GM12878 (cell line): Measurements from ENCODE around the gene ARL5C.

Experiments
- E2F4 ChIP-seq: IDR thresholded peaks from 2 replicates; pipeline ENCODE4 v1.6.1; 2012; ENCODE audit warnings: low read depth, low read length, improper control_type of control experiment
- ETV6 ChIP-seq, 2 experiments: fragments of 450-650 bp in 1 of 2; IDR thresholded peaks in 1 of 2; conservative IDR thresholded peaks in 1 of 2; 2 replicates each; pipeline ENCODE4 v1.6.1; 2014; ENCODE audit warnings: antibody characterized with exemption in 1 of 2, borderline replicate concordance in 1 of 2, low read depth in 1 of 2, mild to moderate bottlenecking in 1 of 2, moderate library complexity in 1 of 2
- FOXM1 ChIP-seq: IDR thresholded peaks from 2 replicates; pipeline ENCODE4 v1.6.1; 2012; ENCODE audit warnings: low read depth, mild to moderate bottlenecking, inconsistent platforms, low read length, moderate library complexity
- HCFC1 ChIP-seq: fragments of 150-350 bp; IDR thresholded peaks from 2 replicates; pipeline ENCODE4 v1.6.1; 2014; ENCODE audit warnings: low read length
- NRF1 ChIP-seq: conservative IDR thresholded peaks from 2 replicates; pipeline ENCODE4 v1.6.1; 2011; ENCODE audit warnings: mild to moderate bottlenecking, low read depth, low read length, improper control_type of control experiment
- RB1 ChIP-seq: fragments of 450-650 bp; formaldehyde crosslinking; IDR thresholded peaks from 2 replicates; pipeline ENCODE4 v1.6.1; 2017; ENCODE audit warnings: mild to moderate bottlenecking, borderline replicate concordance
- TAF1 ChIP-seq: IDR thresholded peaks from 2 replicates; pipeline ENCODE4 v1.6.1; 2011; ENCODE audit warnings: mild to moderate bottlenecking, low read depth, low read length, borderline replicate concordance
- ZNF207 ChIP-seq: fragments of 450-650 bp; IDR thresholded peaks from 2 replicates; pipeline ENCODE4 v1.6.1; 2014; ENCODE audit warnings: antibody characterized with exemption, mild to moderate bottlenecking, borderline replicate concordance
- ZNF274 ChIP-seq: IDR thresholded peaks from one replicate; pipeline ENCODE4 v1.8.0; 2011; ENCODE audit not compliant: insufficient read length, insufficient read depth
- TF ChIP-seq, protein P1 (sequence below), 3 experiments: IDR thresholded peaks in 2 of 3; conservative IDR thresholded peaks in 1 of 3; 2 replicates each; pipeline ENCODE4 v1.5.1; 2011; ENCODE audit warnings: low read depth in 3 of 3, low read length in 3 of 3, mild to moderate bottlenecking in 3 of 3, control low read depth in 2 of 3, moderate library complexity in 2 of 3, inconsistent platforms in 1 of 3, mixed read lengths in 1 of 3; ENCODE audit not compliant: control insufficient read depth in 2 of 3, insufficient read depth in 1 of 3; ENCODE audit errors: extremely low read depth in 1 of 3
- TF ChIP-seq, protein P2 (sequence below): fragments of 450-650 bp; IDR thresholded peaks from 2 replicates; pipeline ENCODE4 v1.6.1; 2014; ENCODE audit warnings: mild to moderate bottlenecking

DNA sequence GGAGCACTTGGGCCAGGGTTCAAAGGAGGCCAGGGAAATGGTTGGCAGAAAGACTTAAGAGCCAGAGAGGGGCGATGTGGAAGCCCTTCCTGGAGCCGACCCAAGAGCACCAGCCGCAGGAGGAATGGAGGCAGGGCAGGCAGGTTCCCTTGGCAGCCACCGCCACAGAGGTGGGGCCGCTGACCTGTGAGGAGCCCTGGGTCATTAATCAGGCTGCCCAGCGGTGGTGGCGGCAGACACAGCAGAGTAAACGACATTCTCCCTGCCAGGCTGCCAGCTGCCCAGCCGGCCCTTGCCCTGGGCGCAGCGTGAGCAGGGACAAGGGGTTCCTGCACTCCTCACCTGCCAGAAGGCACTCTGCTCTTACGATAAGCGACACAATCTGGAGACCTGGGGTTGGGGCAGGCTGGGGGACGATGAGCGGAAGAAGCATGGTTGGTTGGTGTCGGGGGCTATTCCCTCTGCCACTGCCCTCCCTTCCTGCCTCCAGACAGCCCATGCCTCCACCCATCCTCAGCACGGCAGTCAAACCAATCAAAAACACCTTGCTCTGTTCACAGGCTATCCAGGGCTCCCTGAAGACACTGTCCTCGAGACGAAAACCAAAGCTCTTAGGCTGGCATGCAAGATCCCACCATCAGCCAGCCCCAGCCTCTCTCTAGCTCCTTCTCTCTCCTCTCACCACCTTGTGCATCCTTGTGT, 55.4 kb downstream of the ARL5C start:
- TF ChIP-seq, protein P1, sequence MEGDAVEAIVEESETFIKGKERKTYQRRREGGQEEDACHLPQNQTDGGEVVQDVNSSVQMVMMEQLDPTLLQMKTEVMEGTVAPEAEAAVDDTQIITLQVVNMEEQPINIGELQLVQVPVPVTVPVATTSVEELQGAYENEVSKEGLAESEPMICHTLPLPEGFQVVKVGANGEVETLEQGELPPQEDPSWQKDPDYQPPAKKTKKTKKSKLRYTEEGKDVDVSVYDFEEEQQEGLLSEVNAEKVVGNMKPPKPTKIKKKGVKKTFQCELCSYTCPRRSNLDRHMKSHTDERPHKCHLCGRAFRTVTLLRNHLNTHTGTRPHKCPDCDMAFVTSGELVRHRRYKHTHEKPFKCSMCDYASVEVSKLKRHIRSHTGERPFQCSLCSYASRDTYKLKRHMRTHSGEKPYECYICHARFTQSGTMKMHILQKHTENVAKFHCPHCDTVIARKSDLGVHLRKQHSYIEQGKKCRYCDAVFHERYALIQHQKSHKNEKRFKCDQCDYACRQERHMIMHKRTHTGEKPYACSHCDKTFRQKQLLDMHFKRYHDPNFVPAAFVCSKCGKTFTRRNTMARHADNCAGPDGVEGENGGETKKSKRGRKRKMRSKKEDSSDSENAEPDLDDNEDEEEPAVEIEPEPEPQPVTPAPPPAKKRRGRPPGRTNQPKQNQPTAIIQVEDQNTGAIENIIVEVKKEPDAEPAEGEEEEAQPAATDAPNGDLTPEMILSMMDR (IDR thresholded peaks at IDR 0.05 in 2 of 3, conservative IDR thresholded peaks at IDR 0.05 in 1 of 3; ENCODE audit: control insufficient read depth in 2 of 3, extremely low read depth in 1 of 3, insufficient read depth in 1 of 3, low read depth in 3 of 3, low read length in 3 of 3), result no peak
- TF ChIP-seq ETV6 (conservative IDR thresholded peaks at IDR 0.05 in 1 of 2, IDR thresholded peaks at IDR 0.05 in 1 of 2; ENCODE audit: borderline replicate concordance in 1 of 2, low read depth in 1 of 2) (no peak), ZNF274 (no peak), ZNF207 (no peak), HCFC1 (no peak), RB1 (no peak), TAF1 (no peak), NRF1 (no peak), E2F4 (no peak), FOXM1 (no peak)
- TF ChIP-seq, protein P2, sequence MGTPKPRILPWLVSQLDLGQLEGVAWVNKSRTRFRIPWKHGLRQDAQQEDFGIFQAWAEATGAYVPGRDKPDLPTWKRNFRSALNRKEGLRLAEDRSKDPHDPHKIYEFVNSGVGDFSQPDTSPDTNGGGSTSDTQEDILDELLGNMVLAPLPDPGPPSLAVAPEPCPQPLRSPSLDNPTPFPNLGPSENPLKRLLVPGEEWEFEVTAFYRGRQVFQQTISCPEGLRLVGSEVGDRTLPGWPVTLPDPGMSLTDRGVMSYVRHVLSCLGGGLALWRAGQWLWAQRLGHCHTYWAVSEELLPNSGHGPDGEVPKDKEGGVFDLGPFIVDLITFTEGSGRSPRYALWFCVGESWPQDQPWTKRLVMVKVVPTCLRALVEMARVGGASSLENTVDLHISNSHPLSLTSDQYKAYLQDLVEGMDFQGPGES, result no peak
